Endothelial cell (in vitro differentiated cells): Measurements from ENCODE around the gene RPS6KA2. TPM values are rescaled to one million over a fixed set of nuclear protein-coding genes. Genes with fewer than 3 reads are reported as not detected.

Source experiments
- DNase-seq: peaks from one replicate; pipeline ENCODE4 v3.0.0; 2021; ENCODE audit warnings: low spot score
- H3K27ac Mint-ChIP-seq: one replicate; pipeline ENCODE4 v1.8.0; 2021; ENCODE audit warnings: mixed read lengths, inconsistent platforms; ENCODE audit not compliant: unreplicated experiment
- H3K27me3 Mint-ChIP-seq: one replicate; pipeline ENCODE4 v1.8.0; 2021; ENCODE audit warnings: mild to moderate bottlenecking, moderate library complexity, mixed read lengths, inconsistent platforms; ENCODE audit not compliant: unreplicated experiment
- H3K36me3 Mint-ChIP-seq: one replicate; pipeline ENCODE4 v1.8.0; 2021; ENCODE audit warnings: mild to moderate bottlenecking, low read depth, mixed read lengths, inconsistent platforms; ENCODE audit not compliant: unreplicated experiment
- H3K4me1 Mint-ChIP-seq: one replicate; pipeline ENCODE4 v1.8.0; 2021; ENCODE audit warnings: mild to moderate bottlenecking, mixed read lengths, inconsistent platforms; ENCODE audit not compliant: unreplicated experiment
- H3K4me3 Mint-ChIP-seq: one replicate; pipeline ENCODE4 v1.8.0; 2021; ENCODE audit warnings: mild to moderate bottlenecking, mixed read lengths, inconsistent platforms; ENCODE audit not compliant: unreplicated experiment
- H3K9me3 Mint-ChIP-seq: one replicate; pipeline ENCODE4 v1.8.0; 2021; ENCODE audit warnings: mixed read lengths, inconsistent platforms; ENCODE audit not compliant: unreplicated experiment
- CTCF ChIP-seq: fragments of 200-600 bp; sonication (generic); IDR thresholded peaks from one replicate; pipeline ENCODE4 v1.5.0; 2021; ENCODE audit warnings: antibody characterized with exemption; ENCODE audit not compliant: unreplicated experiment
- total RNA-seq: library from RNA; stranded (reverse); fragmentation: NEBNext Ultra II Directional; extraction: Animal tissue kit (Norgen Biotek cat#: 25700); gene quantifications from one replicate; pipeline ENCODE4 v1.2.1, GENCODE V29; 2021; ENCODE audit not compliant: unreplicated experiment

The RPS6KA2 gene
- total RNA-seq, 1 donor from 2014 or later = 105 TPM

- Mint-ChIP-seq H3K36me3 (peaks cover 12% of the 10 kb centered on the region), H3K27me3 (peaks cover 4% of the 10 kb centered on the region), H3K27ac (peak overlapping the region; percentile 62), H3K4me1 (peaks cover 49% of the 10 kb centered on the region), H3K4me3 (peak overlapping the region; percentile 7), H3K9me3 (no peaks in the 10 kb centered on the region)
- TF ChIP-seq CTCF = no peak
- DNase-seq = no peak
These were observed 72.0 kb downstream of the RPS6KA2 start for GRCh38 chr6:166555086-166555485.

- Mint-ChIP-seq H3K27me3 (peaks cover 4% of the 10 kb centered on the region), H3K27ac (no peak overlapping the region), H3K4me1 (peaks cover 49% of the 10 kb centered on the region), H3K36me3 (peaks cover 6% of the 10 kb centered on the region), H3K4me3 (no peak overlapping the region), H3K9me3 (no peaks in the 10 kb centered on the region)
- no peak for TF ChIP-seq CTCF
- DNase-seq = no peak
These were observed 72.7 kb downstream of the RPS6KA2 start for GRCh38 chr6:166554316-166554715.

- no peak overlapping the region for H3K4me3 Mint-ChIP-seq
- H3K27me3 Mint-ChIP-seq = peaks cover 4% of the 10 kb centered on the region
- H3K27ac Mint-ChIP-seq = no peak overlapping the region
- no peaks in the 10 kb centered on the region for H3K9me3 Mint-ChIP-seq
- peaks cover 49% of the 10 kb centered on the region for H3K4me1 Mint-ChIP-seq
- no peak for TF ChIP-seq CTCF
- H3K36me3 Mint-ChIP-seq = no peaks in the 10 kb centered on the region
- no peak for DNase-seq
These were observed 73.3 kb downstream of the RPS6KA2 start for GRCh38 chr6:166553563-166554271.

GRCh38 chr6:166552600-166552999 lies 74.5 kb downstream of the RPS6KA2 start:
- peaks cover 4% of the 10 kb centered on the region for H3K27me3 Mint-ChIP-seq
- H3K4me1 Mint-ChIP-seq = peaks cover 49% of the 10 kb centered on the region
- TF ChIP-seq CTCF = no peak
- no peaks in the 10 kb centered on the region for H3K9me3 Mint-ChIP-seq
- no peak for DNase-seq
- H3K36me3 Mint-ChIP-seq = no peaks in the 10 kb centered on the region
- no peak overlapping the region for H3K27ac Mint-ChIP-seq
- H3K4me3 Mint-ChIP-seq = no peak overlapping the region

- no peak for TF ChIP-seq CTCF
- H3K9me3 Mint-ChIP-seq = no peaks in the 10 kb centered on the region
- no peak for DNase-seq
- H3K27ac Mint-ChIP-seq = no peak overlapping the region
- H3K27me3 Mint-ChIP-seq = peaks cover 2% of the 10 kb centered on the region
- no peaks in the 10 kb centered on the region for H3K36me3 Mint-ChIP-seq
- H3K4me3 Mint-ChIP-seq = no peak overlapping the region
- H3K4me1 Mint-ChIP-seq = peaks cover 44% of the 10 kb centered on the region
These were observed 75.1 kb downstream of the RPS6KA2 start for GRCh38 chr6:166551754-166552495.
